Measurements from ENCODE around the gene C1orf210.

The C1orf210 gene

DNA sequence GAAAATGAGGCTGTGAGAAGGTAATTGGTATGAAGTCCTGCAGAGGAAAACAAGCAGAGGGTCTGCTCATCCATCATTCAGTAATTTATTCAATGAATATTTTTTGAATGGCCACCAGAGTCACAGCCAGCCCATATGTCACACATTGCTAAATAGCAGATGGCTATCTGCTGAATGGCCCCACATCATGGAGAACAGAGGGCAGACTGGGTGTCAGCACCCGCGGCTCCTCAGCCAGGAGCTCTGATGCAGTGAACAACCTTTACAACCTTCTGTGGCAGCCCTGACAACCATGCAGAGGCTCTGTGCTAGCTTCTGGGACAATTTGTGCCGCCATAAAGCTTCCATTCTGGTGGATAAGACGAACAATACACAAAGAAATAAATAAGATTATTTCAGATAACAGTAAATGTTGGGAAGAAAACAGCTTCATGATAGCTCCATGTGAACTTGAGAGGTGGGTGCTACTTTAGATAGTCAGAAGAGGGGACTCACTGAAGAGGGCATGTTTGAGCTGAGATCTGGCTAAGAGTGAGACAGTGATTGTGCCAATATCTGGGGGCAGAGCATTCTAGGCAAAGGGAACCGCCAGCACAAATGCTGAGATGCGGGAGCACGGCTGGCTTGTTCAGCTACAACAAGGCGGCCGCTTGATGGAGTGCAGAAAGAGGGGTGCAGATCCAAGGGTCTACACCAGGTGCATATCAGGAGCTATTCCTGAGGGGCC, 2.8 kb upstream of the C1orf210 start:
- in situ Hi-C loops (cut with MboI; ENCODE audit: low pct_unique_long_range_greater_than_20kb, low sequenced_read_pairs, unreplicated experiment): no loop called here
- DNase-seq (ENCODE audit: low spot score): no peak
- TF ChIP-seq, protein P1, sequence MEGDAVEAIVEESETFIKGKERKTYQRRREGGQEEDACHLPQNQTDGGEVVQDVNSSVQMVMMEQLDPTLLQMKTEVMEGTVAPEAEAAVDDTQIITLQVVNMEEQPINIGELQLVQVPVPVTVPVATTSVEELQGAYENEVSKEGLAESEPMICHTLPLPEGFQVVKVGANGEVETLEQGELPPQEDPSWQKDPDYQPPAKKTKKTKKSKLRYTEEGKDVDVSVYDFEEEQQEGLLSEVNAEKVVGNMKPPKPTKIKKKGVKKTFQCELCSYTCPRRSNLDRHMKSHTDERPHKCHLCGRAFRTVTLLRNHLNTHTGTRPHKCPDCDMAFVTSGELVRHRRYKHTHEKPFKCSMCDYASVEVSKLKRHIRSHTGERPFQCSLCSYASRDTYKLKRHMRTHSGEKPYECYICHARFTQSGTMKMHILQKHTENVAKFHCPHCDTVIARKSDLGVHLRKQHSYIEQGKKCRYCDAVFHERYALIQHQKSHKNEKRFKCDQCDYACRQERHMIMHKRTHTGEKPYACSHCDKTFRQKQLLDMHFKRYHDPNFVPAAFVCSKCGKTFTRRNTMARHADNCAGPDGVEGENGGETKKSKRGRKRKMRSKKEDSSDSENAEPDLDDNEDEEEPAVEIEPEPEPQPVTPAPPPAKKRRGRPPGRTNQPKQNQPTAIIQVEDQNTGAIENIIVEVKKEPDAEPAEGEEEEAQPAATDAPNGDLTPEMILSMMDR (IDR thresholded peaks at IDR 0.05; ENCODE audit: extremely low read depth, insufficient read depth, missing control alignments): no peak

GRCh38 chr1:43286533-43286932, 1.2 kb upstream of the C1orf210 start:
- no peak for DNase-seq (ENCODE audit: low spot score)
- TF ChIP-seq, protein P1 (IDR thresholded peaks at IDR 0.05; ENCODE audit: extremely low read depth, insufficient read depth, missing control alignments): no peak
- in situ Hi-C loops (cut with MboI; ENCODE audit: low pct_unique_long_range_greater_than_20kb, low sequenced_read_pairs, unreplicated experiment): no loop called here

DNA sequence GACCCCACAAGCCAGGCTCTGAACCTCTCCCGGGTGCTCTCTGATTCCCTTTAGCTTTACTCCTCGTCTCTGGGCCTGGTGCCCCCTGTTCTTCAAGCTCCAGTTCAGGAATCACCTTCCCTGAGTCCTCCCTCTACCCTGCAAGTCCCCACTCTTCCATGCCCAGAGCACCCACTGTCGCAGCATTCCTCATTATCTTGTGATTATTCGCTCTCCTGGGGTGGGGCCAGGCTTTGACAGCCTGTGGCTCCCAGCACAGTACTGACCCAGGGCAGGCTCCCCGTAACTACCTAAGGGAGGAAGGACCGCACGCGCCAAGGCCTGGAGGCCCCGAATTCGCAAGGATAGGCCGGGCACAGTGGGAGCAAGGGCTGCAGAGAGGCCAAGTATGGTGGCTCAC, 734 bp upstream of the C1orf210 start:
- in situ Hi-C loops (cut with MboI; ENCODE audit: low pct_unique_long_range_greater_than_20kb, low sequenced_read_pairs, unreplicated experiment): no loop called here
- TF ChIP-seq, protein P1 (IDR thresholded peaks at IDR 0.05; ENCODE audit: extremely low read depth, insufficient read depth, missing control alignments): no peak
- DNase-seq (ENCODE audit: low spot score): no peak

DNA sequence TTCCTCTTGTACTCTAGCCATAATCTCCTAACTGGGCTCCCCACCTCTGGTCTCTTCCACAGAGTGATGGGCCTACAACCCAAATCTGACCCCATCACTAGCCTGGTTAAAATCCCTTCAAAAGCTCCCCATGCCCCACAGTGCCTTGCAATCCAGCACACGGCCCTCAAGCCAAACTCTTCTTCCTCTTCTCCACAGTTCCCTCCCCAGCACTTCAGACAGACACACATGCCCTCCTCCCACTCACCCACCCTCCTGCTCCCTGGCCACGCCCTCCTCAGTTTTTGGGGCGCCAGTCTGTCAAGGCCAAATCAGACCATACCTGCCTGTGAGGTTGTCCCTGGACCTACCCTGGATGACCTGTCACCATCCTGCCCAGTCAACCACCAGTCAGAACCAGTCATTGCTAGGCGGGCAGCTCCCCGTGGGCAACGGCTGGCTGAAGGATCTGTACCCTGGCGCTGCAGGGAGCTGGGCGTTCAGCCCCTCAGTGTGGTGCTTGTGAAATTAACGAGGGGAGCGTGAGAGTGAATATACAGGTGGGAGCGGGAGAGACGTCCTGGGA, 753 bp downstream of the C1orf210 start:
- DNase-seq (ENCODE audit: low spot score): no peak
- TF ChIP-seq, protein P1 (IDR thresholded peaks at IDR 0.05; ENCODE audit: extremely low read depth, insufficient read depth, missing control alignments): no peak
- in situ Hi-C loops (cut with MboI; ENCODE audit: low pct_unique_long_range_greater_than_20kb, low sequenced_read_pairs, unreplicated experiment): no loop called here

GRCh38 chr1:43284065-43284464, 1.3 kb downstream of the C1orf210 start:
- in situ Hi-C loops (cut with MboI; ENCODE audit: low pct_unique_long_range_greater_than_20kb, low sequenced_read_pairs, unreplicated experiment): no loop called here

DNA sequence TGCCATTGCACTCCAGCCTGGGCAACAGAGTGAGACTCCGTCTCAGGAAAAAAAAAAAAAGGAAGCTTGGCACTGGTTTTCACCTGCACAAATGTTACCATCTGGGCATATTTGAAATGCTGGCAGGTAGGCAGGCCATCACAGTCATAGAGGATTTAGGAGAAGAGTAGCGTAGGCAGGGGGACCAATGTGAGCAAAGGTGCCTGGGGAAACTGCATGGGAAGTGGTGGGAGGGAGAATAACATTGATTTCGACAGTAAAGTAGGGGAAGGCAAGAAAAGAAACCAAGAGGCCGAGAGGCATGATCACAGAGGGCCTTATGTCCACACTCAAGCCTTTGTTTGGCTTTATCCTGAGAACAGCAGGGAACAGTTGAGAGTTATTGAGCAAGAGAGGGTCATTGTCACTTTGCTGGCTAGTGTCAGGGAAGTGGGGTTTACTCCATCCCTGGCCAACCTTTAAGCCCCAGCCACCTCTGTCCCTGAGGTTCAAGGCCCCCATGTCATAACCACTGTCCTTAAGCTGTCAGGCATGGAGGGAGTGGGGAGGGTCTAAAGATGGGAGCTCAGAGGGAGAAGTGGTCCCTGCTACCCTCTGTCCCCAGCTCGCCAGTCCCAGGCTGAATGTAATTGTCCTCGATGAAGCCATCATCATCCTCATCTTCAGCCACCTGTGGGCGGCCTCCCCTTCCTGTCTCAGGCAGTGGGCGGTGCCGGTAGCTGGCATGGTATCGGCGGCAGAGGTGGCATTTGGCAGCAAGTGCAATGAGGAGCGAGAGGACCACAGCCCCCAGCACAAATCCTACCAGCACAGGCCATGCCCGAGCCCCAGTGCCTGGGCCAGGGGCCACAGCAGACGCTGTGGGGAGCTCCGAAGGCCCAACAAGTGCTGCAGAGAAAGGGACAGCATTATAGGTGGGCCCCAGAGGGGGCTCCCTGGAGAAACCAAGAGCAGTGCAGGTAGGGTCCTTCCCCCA, 2.9 kb downstream of the C1orf210 start:
- in situ Hi-C loops (cut with MboI; ENCODE audit: low pct_unique_long_range_greater_than_20kb, low sequenced_read_pairs, unreplicated experiment): no loop called here
- DNase-seq (ENCODE audit: low spot score): no peak
- TF ChIP-seq, protein P1 (IDR thresholded peaks at IDR 0.05; ENCODE audit: extremely low read depth, insufficient read depth, missing control alignments): no peak

More at GRCh38 chr1:43284065-43284464, 1.3 kb downstream of the C1orf210 start:
- DNase-seq (ENCODE audit: low spot score): no peak
- TF ChIP-seq, protein P1 (IDR thresholded peaks at IDR 0.05; ENCODE audit: extremely low read depth, insufficient read depth, missing control alignments): no peak
